HG02973 (cell line): ENCODE measurements around the gene RGS6.

Experiments
- ATAC-seq: cut with Tn5 transposase; IDR thresholded peaks from one replicate; pipeline ENCODE4 v1.9.1; 2021; ENCODE audit warnings: moderate library complexity; ENCODE audit not compliant: unreplicated experiment

The RGS6 gene

DNA sequence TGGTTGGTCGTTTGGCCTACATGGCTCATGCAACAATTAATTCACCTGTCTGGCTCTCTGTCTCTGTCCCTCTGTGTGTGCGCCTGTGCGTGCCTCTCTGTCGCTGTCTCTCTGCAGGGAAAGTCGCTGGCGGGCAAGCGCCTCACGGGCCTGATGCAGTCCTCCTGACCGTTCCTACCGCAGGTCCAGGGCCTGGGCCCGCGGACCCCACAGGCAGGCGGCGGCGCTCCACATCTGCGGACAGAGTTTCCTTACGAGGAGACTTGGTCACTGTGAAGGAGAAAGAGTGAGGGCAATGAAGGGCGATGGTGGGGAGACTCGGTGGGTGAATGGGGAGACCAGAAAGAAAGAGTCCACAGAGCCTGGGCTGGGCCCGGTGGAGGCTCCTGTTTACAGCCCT, 630.1 kb downstream of the RGS6 start:
- no peak for ATAC-seq

DNA sequence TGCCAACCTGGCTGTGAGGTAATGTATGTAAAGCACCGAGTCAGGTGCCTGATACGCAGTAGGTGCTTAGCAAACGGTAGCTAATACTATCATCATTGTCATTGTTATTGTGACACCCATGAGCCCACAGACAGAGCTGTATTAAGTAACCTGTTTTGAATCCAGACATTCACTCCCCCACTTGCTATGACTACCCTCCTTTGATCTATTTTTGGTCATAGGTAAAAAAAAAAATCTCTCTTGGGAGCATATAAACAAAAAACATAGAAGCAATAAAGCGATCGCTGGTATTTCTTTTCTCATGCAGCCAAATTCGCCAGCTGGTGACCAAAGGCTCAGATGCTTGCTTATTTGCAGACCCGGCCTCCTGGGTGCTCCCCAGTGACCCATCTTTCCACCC, 631.4 kb downstream of the RGS6 start:
- ATAC-seq, result no peak

DNA sequence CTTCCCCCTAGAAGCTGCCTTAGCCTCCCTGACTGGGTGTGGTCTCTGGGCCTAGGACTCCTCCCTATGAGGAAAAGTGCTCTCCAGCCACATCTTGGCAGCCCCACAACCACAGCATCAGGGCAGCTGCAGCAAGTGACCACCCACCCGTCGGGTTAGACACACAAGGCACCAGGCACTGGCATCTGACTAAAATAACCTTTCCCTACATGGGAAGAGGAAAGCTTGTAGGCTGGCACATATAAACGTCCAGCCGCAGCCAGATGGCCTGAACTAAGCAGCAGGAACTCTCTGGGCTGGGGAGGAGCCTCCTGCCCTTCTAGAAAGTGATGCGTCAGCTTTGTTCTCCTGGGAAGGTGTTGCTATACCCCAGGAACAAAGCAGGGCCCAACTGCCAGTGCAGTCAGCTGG, 632.9 kb downstream of the RGS6 start:
- ATAC-seq, result no peak

DNA sequence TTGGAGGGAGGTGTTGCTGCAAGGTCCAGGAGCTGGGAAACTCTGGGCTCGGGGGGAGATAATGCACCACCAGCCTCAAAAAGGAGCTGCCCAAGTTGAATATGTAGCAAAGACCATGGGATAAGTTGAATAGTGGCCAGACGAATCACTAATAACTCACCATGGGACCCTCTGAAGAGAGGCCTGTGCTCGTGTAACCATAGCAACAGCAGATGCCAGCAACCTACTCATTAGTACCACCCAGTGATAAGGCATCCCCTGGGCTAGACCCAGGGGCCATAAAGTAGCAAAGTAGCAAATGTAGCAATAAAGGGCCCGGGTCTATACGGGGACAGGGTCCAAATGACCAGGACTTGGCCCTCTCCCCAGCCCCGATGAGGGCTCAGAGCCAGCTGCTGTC, 633.7 kb downstream of the RGS6 start:
- ATAC-seq, result no peak

DNA sequence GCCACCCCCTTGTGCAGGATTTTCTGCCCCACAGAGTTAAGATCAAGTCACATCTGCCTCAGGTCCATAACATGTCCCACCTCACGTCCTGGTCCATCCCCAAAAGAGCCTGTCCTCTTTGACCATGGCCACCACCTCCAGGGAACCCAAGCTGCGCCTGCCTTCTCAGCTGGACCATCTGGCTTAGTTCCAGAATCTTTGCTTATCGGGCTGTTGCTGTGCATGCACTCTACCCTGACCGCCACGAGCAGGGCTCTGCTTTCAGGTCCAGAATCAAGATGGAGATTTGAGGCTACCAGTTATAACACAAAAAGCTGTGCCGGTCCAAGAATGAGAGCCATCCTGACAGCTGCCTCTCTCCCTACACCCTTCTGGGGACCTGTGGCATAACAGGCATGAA, 635.0 kb downstream of the RGS6 start:
- ATAC-seq, result no peak

DNA sequence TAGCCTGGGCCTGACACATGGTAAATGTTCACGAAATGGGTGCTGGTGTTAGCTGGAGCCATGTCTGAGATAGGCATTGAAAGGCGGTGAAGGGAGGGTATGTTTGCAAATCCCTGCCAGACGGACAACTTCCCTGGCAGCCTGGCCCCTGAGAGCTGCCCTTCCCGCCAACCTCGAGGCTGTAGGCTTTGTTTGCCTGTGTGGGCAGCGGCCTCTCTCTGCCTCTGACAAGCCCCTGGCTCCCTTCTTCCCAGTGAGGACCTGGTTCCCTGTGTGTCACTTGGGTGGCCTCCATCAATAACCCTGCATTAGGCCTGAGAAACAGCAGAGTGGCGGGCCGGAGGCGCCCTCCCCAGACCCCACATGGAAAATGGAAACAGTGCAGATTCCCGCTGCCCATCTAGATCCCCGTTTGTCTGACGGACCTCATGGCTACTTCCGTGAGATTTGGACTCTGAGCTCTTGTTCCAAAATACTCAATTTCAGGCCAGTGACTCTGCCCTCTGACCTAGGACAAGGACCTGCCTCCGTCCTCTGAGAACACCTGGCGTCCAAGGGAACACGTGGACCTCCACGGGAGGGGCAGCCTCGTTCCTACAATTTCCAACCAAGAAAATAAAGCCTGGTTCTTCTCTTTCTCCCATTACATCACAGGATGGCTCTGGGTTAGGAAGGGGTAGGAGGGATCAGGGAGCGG, 636.2 kb downstream of the RGS6 start:
- no peak for ATAC-seq

DNA sequence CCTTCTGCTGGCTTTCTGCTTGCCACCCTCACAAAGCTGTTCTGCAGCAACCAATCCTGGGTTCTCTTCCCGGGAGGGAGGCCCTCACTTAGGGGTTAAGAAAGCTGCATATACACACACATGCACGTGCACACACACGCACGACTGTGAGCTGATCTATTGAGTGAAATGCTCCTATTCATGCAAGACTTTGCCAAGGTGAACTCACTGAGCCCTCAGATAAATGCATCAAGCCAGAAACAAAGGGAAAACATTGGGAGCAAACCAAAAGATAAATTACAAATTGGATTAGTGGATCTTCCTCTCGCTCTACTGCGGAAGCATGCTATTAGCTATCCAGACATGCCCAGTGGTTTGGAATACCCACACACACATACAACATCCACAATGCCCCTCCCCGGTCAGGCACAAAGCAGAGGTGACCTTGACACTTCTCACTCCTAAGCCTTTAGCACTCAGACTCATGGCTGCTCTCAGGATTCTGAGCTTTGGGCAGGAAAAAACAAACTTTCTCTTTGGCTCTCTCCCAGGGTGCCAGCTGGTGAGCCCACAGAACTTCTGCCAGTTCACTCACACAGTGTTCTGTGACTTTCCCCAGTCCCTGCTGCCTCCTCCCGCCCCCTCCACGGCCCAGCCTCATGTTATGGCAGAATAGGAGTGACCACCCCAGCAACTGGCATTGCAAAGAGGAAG, 641.6 kb downstream of the RGS6 start:
- ATAC-seq, result no peak

DNA sequence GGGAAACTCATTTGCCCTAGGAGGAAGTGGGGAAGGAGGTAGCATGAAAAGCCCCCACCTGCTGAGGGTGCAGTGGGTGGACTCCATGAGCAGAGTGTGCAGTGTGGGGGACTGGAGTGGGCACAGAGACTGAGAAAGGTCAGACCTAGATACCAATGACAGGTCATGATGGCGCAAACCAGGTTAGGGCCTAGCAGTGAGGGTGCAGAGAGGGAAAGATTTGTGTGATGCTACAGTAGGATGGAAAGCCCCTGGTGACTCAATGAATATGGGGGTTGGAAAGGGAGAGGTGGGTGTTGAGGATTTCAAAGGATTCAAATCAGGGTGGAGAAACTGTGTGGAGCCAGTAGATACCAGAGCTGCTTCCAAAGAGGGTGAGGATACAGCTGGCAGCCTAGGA, 642.5 kb downstream of the RGS6 start:
- ATAC-seq, result no peak

DNA sequence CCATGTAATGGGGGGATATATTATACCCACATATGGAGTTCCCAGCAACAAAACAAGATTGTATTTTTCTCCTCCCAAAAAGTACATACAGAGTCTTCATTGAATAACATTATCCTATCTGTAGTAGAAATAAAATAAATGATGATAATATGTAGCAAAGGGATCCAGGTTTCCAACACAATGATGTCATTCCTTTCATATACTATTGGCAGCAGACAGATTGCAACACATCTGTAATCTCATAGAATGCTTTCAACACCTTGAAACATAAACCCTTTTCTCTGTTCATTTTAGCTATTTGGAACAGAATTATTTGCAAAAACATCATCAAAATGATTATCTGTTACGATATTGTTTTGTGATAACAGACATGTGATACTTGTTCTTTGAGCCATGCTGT, 644.0 kb downstream of the RGS6 start:
- no peak for ATAC-seq

DNA sequence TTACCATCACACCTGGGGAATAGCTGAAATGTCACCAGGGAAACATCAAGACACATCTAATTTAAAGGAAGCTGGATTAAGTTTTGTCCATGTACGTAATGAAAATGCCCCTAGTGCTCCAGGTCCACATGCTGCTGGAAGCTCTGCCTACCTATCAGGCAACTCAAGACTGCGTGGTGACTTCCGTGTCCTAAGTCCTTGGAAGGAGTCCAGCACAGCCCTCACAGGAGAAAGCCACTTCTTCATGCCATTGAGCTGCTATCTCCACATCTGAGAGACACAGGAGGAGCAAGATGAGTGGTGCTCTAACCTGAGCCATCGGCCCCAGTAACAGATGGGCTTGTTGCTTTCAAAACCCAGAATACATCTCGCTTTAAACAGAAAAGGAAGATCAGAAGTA, 645.3 kb downstream of the RGS6 start:
- no peak for ATAC-seq

DNA sequence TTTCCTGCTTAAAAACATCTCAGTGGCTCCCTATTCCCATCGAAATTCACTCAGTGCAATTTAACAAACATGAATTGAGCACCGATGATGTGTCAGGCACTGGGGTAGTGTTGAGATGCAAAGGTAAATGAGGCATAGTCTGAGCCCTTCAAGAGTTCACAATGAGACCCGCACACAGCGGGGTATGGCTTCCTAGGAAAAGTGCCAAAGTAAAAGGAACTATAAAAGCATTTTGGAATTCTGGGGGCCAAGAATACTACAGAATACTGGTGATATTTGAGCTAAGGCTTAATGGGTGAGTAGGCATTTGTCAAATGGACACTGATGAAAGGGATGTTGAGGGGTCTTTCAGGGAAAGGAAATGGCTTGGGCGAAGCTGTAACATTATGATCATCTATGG, 646.3 kb downstream of the RGS6 start:
- ATAC-seq, result no peak

DNA sequence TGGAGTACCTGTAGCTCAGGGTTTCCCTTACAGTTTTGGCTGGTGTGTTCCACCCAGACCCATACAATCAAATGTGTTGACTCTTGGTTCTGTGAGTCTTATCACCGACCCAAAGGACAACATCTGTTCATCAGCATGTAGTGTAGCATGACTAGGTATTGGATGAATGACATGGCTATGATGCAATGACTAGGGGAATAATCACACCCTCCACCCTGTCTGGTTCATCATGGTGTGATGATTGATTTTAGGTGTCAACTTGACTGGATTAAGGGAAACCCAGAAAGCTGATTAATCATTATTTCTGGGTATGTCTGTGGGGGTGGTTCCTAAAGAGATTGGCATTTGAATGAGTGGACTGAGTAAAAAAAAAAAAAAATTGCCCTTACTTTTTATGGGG, 650.4 kb downstream of the RGS6 start:
- ATAC-seq, result no peak

DNA sequence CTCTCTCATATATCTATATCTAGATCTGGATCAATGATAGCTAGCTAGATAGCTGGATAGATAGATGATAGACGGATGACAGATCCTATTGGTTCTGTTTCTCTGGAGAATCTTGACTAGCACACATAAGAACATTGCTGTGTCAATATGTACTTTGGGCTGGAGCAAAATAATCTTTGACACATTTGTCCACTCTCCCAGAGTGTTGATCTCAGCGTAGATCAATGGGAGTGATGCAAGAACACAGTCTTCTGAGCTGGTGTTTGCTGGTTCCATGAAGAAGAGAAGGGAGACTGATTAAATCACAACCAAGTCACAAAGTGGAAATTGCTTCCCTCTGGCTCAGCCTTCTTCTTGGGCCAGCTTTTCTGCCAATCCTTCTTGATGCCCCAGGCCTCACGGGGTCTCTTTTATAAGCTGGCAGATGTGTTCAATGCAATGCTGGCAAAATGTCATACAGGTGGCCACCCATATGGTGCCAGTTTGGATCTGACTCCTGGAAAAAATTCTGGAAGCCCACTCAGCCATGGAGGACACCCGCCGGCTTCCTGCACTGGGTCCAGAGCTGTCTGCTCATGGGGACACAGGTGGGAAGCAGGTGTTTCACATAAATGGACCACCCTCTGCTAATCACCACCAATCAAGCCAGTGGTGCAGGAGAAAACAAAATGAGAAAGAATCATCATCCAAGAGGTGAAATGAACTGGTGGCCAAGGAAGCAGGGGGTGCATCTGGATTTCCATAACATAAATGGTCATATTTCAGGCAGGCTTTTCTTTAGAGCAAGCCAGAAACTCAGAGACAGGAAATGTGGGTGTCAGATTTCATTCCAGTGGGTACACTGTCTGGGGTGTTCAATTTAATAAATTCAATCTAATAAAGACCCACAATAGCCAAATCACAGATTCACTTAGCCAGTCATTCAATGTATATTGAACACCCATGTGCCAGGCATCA, 651.4 kb downstream of the RGS6 start:
- no peak for ATAC-seq

DNA sequence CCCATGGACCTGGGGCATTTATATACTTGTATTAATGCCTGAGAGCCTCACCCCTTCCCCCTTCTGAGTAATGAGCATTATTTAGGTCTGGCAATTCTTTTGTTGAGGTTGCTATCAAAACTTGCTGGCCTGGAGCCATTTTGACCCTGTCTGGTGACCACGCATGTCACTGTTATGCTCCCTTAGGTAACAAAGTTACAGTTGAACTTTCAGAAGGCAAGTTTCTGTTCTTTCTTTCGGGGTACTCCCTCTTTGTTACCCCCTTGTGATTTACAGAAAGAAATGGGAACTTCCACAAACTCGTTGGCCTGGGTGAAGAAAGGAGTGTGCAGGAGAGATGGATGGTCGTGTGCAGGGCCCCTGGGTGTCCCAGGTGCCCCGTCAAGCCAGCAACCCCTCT, 656.3 kb downstream of the RGS6 start:
- ATAC-seq, result no peak

DNA sequence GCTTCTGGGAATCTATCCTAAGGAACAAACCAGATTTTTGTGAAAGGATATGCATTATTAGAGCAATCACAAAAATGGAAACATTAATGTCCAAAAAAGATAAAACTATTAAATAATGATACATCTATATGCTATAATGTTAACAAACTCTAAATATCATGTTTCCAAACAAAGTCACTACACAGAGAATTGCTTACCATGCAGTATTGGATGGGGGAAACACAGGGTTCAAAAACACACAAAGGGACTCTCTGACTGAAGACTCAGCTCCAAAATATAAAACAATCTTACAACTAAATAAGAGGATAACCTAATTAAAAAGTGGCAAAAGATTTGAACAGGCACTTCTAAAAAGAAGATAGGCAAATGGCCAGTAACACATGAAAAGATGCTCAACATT, 657.4 kb downstream of the RGS6 start:
- ATAC-seq, result no peak

DNA sequence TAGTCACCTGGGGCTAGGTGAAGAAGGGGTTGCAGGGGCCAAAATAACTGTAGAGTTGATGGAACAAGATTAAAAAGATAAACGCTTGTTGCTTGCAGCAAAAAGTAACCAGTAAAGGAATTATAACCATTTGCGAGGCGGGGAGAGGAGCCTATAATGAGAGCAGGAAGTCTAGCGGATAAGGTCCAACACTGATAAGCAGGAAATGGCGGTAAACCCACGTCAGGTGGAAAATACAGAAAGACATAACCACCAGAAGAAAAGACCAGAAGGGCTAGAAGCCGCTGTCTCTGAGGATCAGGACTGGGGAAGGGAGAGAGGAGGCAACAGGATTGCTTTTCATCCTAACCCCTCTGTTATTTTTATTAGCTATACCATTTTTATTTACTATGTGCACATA, 658.3 kb downstream of the RGS6 start:
- no peak for ATAC-seq

DNA sequence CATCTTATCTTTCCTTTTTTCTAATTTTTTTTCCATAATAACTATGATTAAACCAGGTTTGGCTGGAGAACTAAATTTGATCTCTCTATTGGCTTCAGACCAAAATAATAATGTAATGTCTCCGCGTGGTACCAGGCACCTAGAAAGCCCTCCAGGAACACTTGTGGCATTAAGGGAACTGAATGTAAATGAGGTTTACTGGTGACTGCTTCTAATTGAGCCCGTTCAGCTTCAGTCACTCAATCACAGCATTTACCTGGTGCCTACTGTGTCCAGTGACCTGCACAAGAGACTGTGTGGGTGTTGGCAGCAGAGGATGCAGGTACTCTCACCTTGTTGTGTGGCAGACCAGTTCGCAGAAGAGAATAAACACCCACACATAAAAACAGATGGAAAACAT, 659.2 kb downstream of the RGS6 start:
- ATAC-seq, result no peak

DNA sequence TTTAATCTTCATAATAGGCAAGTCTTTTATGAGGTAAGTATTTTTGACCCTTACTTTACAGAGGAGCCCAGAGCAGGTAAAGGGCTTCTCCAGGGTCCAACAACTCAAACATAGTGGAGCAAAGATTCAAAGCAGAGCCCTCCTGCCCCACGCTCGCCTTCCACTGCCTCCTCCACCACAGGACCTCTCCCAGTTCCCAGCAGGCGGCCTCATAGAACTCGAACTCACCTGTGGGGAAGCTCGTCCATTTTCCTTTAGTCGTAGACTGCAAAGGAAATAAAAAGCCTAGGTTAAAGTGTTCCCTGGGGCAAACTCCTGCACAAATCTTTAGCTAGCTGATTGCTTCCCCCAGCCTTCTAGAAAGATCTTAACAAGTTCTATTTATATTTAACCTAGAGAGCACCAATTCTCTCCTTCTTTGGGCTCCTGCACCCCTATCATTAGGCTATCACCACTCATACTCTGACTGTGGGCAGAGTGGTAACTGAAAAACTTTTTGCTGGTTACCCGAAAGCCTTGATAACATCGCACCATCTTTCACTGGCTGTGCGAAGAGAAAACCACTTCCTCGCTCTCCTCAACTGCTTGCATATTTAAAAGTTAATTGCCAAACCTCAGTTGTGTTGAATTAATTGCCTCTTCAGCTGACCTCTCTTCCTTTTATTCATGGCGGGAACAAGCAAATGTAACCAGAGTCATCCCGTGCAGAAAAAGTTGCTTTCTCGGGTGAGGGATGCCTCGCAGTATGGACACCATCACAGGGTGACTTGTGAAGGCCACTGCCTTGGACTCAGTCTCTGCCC, 662.1 kb downstream of the RGS6 start:
- ATAC-seq, result no peak

DNA sequence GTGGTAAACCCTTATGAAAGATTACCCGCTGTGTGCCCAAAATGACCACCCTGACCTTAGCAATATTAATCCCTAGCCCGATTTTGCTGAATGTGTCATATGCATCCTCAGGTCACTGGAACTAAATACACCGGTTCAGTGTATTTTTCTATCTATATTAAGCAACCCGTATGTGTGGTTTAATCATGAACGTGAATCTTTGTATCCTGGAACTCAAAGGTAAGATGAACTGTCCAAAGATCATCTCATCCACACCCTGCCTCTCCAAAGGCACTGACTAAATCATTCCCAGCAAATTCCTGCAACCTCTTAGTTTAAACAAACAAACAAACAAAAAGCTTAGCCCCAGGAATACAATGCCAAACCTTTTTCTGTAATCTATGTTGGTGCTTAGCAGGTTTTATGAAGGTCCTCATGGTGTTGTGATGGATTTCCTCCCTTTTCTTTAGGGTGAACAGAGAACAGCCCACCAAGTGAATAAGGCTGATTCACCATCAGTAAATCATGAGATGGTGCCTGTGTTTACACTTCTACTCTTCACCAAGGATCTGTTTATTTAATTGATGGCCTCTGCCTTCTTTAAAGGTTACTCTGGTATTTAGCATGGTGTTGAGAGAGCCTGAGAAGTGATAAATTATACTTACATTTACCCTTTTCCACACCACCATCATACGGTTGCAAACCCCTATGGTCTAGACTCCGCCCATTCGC, 663.1 kb downstream of the RGS6 start:
- no peak for ATAC-seq
